Small intestine (tissue), 4 donors: ENCODE measurements around the gene SPATA1. TPM values are rescaled to one million over a fixed set of nuclear protein-coding genes. Genes with fewer than 3 reads are reported as not detected.

Source experiments
- polyA plus RNA-seq, 4 donors: library from polyadenylated mRNA; stranded (reverse) in 3 of 4; unstranded in 1 of 4; fragments of 200-250 nt in 3 of 4; fragments of 120-200 nt in 1 of 4; gene quantifications; one replicate each; pipeline versions ENCODE4 v1.2.1 to v1.2.3, GENCODE V29; 2013
- donor health status: healthy with polysubstance abuse.
- donor health status: Bipolar disorder and iron deficiency.
- donor health status: healthy.

SPATA1 gene
- polyA plus RNA-seq, 4 donors = 0.79 to 2.7 TPM; not detected in 2

Other genes with a start within 250 kb of the SPATA1 start
- gene SAMD13, start 204.7 kb upstream of the SPATA1 start, polyA plus RNA-seq = 1 to 10 TPM; 2.2 to 6.2 (median 4.6) TPM
- under 1 TPM in 2 of 4 donors, not detected in 2; 0.09 to 0.18 TPM for gene DNASE2B, start 107.9 kb upstream of the SPATA1 start, polyA plus RNA-seq
- gene RPF1, start 27.1 kb upstream of the SPATA1 start, polyA plus RNA-seq = 10 to 100 TPM; 24.3 to 41.1 (median 32.9) TPM
- 100 to 1,000 TPM; 163 to 226 (median 213) TPM for gene GNG5, start 195 bp downstream of the SPATA1 start, polyA plus RNA-seq
- 10 to 100 TPM in 1 of 4 donors, 1 to 10 TPM in 3; 4.5 to 29.3 (median 7.3) TPM for gene CTBS, start 68.1 kb downstream of the SPATA1 start, polyA plus RNA-seq
- 10 to 100 TPM in 3 of 4 donors, 1 to 10 TPM in 1; 5.7 to 55.3 (median 13.6) TPM for gene SSX2IP, start 184.1 kb downstream of the SPATA1 start, polyA plus RNA-seq